MG63 (cell line): ENCODE measurements around the gene BLCAP. TPM values are rescaled to one million over a fixed set of nuclear protein-coding genes. Genes with fewer than 3 reads are reported as not detected.
A peak's percentile ranks its signal among the peaks of the same experiment; 100 is the strongest.

Experiments used
- DNase-seq: peaks from one replicate; pipeline ENCODE4 v3.0.0-alpha.2; 2020
- H3K27me3 ChIP-seq: fragments of 250-450 bp; sonication (Bioruptor Pico); 2 replicates; pipeline ENCODE4 v1.5.1; 2020; ENCODE audit warnings: mild to moderate bottlenecking, moderate library complexity
- H3K36me3 ChIP-seq: fragments of 250-450 bp; sonication (Bioruptor Pico); 2 replicates; pipeline ENCODE4 v1.5.1; 2020; ENCODE audit warnings: mild to moderate bottlenecking, moderate library complexity
- H3K4me3 ChIP-seq: fragments of 250-450 bp; sonication (Bioruptor Pico); 2 replicates; pipeline ENCODE4 v1.5.1; 2020; ENCODE audit warnings: mild to moderate bottlenecking, moderate library complexity
- H3K9me3 ChIP-seq: fragments of 250-450 bp; sonication (Bioruptor Pico); 2 replicates; pipeline ENCODE4 v1.5.1; 2020; ENCODE audit warnings: mild to moderate bottlenecking, moderate library complexity
- total RNA-seq: library from RNA; depleted of rRNA; stranded (reverse); fragments of >200 nt; shearing (Covaris generic); gene quantifications from 2 replicates; pipeline ENCODE4 v1.2.3, GENCODE V29; 2014; ENCODE audit warnings: low replicate concordance

The BLCAP gene
- total RNA-seq, 1 experiment from 2014 or later = 26.6 TPM

DNA sequence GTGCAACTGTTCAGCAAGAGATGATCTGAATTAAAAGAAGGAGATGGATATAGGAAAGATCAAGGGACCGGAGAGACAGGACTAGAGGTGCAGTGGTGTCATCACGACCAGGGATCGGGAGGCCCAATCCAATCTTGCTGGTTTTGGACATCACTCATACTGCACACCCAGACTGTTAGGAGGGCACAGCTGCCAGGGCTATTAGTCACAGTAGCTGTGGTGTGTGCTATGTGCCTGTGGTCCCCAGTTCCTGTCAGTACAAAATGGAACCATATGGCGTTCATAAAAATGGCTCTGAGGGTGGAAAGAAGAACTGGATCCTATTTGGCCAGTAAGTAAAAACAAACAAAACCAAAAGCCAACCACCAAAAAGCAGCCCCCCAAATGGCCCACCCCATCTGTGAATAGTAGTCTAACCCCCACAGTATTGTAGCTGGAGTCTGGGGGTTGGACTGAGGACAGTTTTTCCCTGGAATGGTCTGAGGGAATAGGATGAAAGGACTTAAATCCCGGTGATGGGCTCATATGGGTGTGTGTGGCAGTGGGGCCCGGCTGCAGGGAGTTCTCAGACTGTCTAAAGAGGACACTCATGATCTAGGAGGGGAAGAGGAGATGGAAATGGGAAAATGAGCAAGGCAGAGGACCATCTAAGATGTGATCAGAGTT is 15.9 kb downstream of the BLCAP start:
- H3K27me3 ChIP-seq = no peaks in the 10 kb centered on the region; the same call in 1 of the 2 replicates
- DNase-seq = peak; percentile 33
- no peaks in the 10 kb centered on the region for H3K9me3 ChIP-seq
- no peak overlapping the region for H3K4me3 ChIP-seq
- H3K36me3 ChIP-seq = peaks cover 68% of the 10 kb centered on the region

DNA sequence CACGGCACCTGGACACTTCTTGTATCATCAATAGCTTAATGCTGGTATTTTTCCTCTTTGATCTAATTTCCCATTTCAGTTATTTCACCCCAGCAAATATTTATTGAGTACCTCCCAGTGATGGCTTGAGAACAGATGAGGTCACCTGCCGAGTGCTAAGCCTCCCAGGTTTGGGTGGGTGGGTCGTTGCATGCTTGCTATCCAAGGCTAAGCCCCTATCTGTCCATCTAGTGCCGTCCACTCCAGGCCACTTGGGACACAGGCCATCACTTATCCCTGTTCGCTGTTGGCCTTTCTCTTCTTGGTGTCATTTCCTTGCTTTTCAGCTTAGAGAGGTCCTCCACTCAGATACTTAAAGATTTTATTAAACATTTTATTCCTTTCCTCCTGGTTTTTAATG is 17.4 kb downstream of the BLCAP start:
- peaks cover 53% of the 10 kb centered on the region for H3K36me3 ChIP-seq
- H3K27me3 ChIP-seq = no peaks in the 10 kb centered on the region; the same call in 1 of the 2 replicates
- no peak for DNase-seq
- no peaks in the 10 kb centered on the region for H3K9me3 ChIP-seq
- H3K4me3 ChIP-seq = no peak overlapping the region

DNA sequence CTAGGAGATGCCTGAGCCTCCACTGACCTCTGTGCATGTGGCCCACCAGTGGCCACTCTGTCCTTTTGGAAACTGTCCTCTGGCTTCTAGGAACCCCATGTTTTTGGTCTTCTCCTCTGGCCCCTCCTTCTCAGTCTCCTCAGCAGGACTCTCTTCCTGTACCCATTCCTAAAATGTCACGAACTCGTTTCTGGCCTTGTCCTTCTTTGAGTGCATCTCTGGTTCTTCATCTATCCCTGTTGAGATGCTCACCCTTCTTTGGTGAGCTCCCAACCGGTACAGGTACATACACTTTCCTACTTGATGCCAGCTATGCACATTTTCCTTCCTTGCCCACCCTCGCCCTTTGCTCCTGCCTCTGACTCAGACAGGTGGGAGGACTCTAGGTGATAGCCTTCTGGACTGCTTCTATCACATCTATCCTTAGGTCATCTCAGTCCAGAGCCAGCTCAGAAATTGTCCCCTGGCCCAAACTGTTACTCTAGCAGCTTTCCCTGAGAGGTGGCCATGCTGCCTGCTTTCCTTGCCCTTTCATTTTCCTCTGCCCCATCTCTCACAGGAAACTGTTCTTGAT is 21.4 kb downstream of the BLCAP start:
- peaks cover 23% of the 10 kb centered on the region for H3K36me3 ChIP-seq
- no peaks in the 10 kb centered on the region for H3K9me3 ChIP-seq
- DNase-seq = no peak
- H3K27me3 ChIP-seq = no peaks in the 10 kb centered on the region
- no peak overlapping the region for H3K4me3 ChIP-seq

DNA sequence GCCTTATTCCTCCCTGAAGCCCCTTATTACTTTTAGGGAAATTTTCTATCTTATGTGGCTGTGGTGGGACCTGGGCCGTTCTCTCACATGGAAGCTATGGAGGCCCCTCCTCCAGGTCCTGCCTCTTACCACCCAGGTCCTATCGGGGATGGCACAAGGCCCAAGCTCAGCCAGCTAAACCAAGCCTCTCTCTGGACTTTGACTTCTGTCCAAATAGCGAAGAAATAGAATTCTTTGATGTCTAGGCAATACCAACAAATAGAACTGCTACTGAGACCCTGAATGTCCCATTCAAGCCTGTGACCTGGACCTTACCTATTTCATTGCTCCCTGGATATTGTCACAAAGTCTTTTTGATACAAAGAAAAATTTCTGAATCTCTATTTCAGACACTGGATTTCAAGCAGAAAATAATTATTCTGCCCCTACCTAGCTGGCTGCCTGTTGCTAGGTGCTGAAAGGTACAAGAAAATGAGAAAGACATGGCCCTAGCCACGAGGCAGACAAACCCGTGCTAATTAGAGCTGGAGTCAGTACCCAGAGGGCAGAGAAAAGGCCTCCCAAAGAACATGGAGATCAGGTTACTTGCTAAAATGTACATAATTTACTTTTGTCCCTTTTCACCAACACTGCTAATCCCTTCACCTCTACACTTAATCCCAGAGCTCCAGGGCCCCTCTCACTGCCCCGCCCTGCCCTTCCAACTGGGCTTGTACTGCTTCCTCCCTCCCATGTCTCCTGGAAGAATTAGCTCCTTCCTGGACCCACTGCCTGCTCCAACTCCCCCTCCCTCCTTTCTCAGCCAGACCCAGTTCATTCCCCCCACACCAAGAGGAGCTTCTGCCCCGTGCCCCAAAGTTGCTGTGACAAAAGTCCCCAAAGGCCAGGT is 22.2 kb downstream of the BLCAP start:
- H3K9me3 ChIP-seq = no peaks in the 10 kb centered on the region
- DNase-seq = no peak
- no peaks in the 10 kb centered on the region for H3K27me3 ChIP-seq
- peaks cover 15% of the 10 kb centered on the region for H3K36me3 ChIP-seq
- H3K4me3 ChIP-seq = no peak overlapping the region

DNA sequence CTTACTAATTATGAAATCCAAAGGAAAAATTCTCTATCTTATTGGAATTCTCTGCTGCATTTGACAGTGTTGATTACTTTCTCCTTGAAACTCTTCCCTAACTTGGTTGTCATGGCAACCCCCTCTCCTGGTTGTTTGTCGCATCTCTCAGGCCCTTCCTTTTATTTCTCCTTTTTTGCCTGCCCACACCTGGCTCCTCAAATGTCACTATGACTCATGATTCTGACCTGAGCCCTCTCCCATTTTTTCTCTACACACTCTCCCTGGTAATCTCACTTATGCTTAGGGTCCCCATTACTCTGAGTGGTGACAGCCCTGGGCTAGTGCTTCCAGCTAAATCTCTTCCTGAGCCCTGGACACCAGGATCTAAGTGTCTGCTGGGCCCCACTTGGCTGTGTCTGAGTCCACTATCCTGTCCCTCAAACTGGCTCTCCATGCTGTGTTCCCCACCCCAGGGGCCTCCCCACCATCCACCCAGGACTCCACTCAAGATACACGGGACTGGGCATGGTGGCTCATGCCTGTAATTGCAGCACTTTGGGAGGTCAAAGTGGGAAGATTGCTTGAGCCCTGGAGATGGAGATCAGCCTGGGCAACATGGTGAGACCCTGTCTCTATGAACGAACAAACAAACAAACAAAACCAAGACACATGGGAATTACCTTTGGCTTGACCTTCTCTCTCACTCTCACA is 23.1 kb downstream of the BLCAP start:
- H3K27me3 ChIP-seq = no peaks in the 10 kb centered on the region
- H3K36me3 ChIP-seq = peaks cover 11% of the 10 kb centered on the region
- H3K4me3 ChIP-seq = no peak overlapping the region
- no peak for DNase-seq
- H3K9me3 ChIP-seq = no peaks in the 10 kb centered on the region

DNA sequence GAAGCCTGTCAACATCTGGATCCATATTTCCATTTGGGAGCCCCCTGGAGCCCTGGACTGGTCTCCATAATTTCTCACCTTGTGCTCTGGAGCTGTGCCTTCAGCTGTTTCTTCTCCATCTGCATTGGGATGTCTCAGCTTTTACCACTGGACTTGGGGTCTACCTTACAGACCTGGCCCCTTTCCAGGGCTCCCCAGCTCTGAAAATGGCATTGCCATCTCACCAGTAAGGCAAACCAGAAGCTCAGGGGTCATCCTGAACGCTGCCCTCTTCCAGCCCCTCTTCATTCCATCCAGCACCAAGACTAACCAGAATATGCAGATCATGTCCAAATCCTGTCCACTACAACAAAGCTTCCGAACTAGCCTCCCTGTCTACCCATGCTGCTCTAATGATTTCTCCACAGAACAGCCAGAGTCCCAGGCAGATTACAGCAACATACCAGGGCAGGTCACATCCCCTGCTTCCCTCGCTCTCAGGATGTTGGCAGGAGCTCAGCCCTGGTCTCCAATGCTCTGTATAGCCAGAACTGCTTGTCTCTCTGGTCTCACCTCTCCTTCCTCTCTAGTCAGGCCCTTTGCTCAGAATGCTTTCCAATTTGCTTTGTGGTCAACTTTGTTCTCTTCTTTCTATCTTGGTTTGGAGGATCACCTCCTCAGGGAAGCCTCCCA is 24.3 kb downstream of the BLCAP start:
- DNase-seq = no peak
- no peaks in the 10 kb centered on the region for H3K9me3 ChIP-seq
- H3K36me3 ChIP-seq = peaks cover 4% of the 10 kb centered on the region
- H3K27me3 ChIP-seq = no peaks in the 10 kb centered on the region
- no peak overlapping the region for H3K4me3 ChIP-seq

DNA sequence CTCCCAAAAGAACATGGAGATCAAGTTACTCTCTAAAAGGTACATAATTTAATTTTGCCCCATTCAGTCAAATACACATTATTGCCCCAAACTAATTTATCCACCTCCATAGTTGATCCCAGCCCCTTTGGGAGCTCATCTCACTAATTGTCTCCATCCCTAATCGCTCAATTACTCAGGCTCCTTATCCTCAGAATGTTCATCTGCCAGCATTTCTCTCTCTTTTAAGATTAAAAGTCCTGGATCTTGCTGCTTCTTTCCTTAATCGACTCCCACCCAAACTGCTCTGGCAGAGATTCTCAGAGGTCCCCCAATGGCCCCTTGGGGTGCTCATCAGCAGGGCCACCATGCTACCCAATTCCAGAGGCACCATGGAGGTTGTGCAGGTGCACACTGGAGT is 25.0 kb downstream of the BLCAP start:
- Histone ChIP-seq H3K9me3 (no peaks in the 10 kb centered on the region), H3K36me3 (no peaks in the 10 kb centered on the region; the same call in 1 of the 2 replicates), H3K4me3 (no peak overlapping the region), H3K27me3 (no peaks in the 10 kb centered on the region)
- no peak for DNase-seq

DNA sequence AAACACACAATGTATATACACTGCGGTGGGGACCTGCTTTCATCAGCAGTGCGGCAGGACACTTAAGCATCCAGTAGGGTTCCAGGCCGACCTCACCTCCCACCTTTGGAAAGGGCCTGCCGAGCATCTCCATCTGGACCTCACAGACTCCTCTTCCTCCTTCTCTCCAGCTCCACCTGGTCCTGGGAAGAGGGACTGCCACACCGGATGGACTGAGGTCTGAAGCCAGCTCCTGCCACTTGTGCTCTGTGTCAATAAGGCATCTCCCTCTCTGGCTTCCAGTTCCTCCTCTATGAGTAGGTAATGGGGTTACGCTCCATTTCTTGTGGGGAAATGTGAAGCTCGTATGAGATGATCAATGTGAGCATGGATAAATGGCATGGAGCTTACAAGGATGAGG is 25.7 kb downstream of the BLCAP start:
- no peak overlapping the region for H3K4me3 ChIP-seq
- no peaks in the 10 kb centered on the region for H3K27me3 ChIP-seq
- no peaks in the 10 kb centered on the region for H3K36me3 ChIP-seq
- no peak for DNase-seq
- no peaks in the 10 kb centered on the region for H3K9me3 ChIP-seq

DNA sequence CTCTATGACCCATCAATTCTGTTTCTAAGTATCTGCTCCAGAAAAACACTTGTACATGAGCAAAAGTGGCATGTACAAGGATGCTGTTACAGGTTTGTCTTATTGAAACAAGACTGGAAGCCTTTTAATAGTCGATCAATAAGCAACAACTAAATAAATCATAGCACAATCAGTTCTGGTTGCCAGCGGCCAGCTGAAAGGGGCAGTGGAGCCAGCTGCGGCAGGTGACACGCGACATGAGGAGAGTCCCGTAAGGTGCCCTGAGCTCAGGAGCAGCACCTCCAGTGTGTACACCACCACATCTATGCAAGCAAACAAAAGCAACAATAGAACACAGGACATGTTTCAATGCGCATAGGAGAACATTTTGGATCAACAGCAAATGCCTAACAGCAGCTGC is 27.4 kb downstream of the BLCAP start:
- Histone ChIP-seq H3K9me3 (no peaks in the 10 kb centered on the region), H3K4me3 (no peak overlapping the region), H3K36me3 (no peaks in the 10 kb centered on the region), H3K27me3 (no peaks in the 10 kb centered on the region)
- no peak for DNase-seq

DNA sequence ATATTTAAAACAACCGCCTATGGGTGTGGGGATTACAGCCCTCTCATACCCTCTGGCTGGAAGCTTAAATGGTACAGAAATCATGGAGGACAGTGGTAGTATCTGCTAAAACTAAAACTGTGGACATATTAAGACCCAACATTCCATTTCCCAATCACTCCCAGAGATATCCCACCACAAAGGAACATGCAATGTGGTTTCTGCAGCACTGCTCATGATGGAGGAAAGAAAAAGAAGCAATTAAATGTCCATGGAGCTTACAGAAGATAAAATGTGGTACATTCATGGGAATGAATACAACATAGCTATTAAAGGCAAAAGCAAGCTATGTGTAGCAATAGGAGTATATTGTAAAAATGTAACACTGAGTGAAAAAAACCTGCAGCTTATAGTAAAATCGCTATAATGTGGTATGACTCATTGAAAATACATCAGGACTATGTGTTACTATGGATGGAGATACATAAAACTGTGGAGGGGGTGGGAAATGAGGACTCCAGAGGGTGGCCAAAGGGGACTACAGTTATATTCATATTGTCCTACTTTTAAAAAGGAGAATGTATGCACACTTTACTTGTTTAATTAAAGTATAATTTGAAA is 29.5 kb downstream of the BLCAP start:
- DNase-seq = no peak
- H3K36me3 ChIP-seq = no peaks in the 10 kb centered on the region
- no peaks in the 10 kb centered on the region for H3K9me3 ChIP-seq
- no peaks in the 10 kb centered on the region for H3K27me3 ChIP-seq
- no peak overlapping the region for H3K4me3 ChIP-seq

DNA sequence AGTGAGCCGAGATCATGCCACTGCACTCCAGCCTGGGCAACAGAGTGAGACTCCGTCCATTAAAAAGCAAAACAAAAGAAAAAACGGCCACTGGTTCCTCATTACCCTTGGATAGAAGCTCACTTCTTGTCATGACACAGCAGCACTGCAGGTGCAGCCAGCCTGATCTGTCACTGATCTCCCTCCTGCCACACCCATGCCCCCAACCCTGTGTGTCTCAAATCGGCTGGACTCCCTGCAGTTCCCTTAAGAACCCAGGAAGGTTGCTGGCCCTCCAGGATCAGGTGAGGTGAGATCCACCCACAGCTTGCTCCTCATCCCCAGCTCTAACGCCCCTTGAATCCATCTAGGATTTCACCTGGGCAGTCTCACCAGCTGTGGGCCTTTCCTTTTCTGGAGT is 32.9 kb downstream of the BLCAP start:
- Histone ChIP-seq H3K4me3 (no peak overlapping the region), H3K9me3 (no peaks in the 10 kb centered on the region), H3K36me3 (no peaks in the 10 kb centered on the region), H3K27me3 (no peaks in the 10 kb centered on the region; the same call in 1 of the 2 replicates)
- DNase-seq = no peak

DNA sequence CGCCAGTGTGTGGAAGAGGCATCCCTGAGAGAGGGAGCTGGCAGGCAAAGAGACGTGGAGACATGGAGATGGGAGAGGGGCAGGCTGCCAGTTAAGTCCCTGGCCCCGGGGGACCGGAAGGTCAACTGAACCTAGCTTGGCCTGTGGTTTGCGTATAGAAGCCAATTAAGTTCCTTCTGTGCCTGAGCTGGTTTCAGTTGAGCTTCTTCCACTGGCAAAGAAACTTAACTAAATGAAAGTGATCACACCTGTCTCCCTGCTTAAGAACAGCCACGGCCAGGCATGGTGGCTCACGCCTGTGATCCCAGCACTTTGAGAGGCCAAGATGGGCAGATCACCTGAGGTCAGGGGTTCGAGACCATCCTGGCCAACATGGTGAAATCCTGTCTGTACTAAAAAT is 33.4 kb downstream of the BLCAP start:
- Histone ChIP-seq H3K4me3 (no peak overlapping the region), H3K27me3 (no peaks in the 10 kb centered on the region; the same call in 1 of the 2 replicates), H3K36me3 (no peaks in the 10 kb centered on the region), H3K9me3 (no peaks in the 10 kb centered on the region)
- DNase-seq = no peak

DNA sequence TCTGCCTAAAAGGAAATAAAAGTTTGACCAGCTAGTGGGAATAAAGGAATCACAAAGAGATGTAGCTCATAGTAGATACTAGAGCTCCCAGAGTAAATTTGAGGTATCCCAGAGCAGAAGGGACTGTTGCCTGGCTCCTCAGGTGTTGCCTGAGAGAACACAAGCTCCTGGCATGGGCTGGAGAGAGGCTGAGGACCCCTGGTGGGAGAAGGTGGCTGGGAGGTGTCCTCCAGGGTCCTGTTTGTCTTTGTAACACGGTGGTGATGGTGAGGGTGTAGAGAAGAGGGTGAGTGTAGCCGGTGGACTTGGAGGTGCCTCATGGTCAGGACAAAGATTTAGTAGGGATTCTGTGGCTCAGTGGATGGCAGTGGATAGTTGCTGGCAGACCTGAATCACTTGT is 34.7 kb downstream of the BLCAP start:
- Histone ChIP-seq H3K9me3 (no peaks in the 10 kb centered on the region), H3K27me3 (no peaks in the 10 kb centered on the region; the same call in 1 of the 2 replicates), H3K36me3 (no peaks in the 10 kb centered on the region), H3K4me3 (no peak overlapping the region)
- no peak for DNase-seq

DNA sequence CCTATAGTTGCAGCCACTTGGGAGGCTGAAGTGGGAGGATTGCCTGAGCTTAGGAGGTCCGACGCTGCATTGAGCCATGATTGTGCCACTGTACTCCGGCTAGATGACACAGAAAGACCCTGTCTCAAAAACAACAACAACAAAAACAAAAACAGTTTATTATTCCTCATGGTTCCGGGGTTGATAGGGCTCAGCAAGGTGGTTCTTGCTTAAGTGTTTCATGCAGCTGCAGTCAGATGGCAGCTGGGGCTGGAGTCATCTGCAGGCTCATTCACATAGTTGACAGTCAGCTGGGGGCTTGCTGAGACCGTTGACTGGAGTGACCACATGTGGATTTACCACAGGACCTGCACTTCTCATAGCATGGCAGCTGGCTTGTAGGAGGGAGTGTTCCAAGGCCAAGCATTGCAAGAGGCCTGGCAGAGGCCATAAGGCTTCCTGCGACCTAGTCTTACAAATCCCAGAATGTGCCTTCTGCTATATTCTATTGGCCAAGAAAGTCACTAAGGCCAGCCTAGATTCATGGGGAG is 35.5 kb downstream of the BLCAP start:
- Histone ChIP-seq H3K4me3 (no peak overlapping the region), H3K9me3 (no peaks in the 10 kb centered on the region), H3K27me3 (no peaks in the 10 kb centered on the region; the same call in 1 of the 2 replicates), H3K36me3 (no peaks in the 10 kb centered on the region)
- DNase-seq = no peak

DNA sequence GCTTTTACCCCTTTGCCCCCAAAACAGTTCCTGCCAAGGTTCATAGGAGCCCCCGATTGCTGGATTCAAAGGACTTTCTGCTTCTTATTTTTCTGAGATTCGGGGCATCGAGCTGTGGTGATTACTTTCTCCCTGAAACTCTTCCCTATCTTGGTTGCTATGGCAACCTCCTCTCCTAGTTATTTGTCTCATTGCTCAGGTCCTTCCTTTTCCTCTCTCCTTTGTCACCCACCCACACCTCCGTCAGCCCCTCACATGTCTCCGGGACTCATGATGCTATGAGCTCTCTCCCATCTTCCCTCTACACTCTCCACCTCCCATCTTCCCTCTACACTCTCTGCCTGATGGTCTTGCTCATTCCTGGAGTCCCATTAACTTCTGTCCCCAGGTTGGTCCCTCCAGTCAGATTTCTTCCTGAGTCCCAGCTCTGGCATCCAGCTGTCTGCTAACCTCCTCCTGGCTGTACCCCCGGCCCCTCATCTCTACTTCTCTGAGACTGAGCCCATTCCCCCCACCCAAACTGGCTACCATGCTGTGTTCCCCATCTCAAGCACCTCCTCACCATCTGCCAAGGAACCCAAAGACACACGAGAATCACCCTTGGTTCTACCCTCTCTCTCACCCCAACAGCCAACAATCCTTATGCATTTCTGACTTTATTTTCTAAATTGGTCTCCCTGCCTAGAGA is 36.9 kb downstream of the BLCAP start:
- DNase-seq = no peak
- H3K36me3 ChIP-seq = no peaks in the 10 kb centered on the region
- H3K27me3 ChIP-seq = peaks cover 3% of the 10 kb centered on the region; the same call in 1 of the 2 replicates
- H3K9me3 ChIP-seq = no peaks in the 10 kb centered on the region
- no peak overlapping the region for H3K4me3 ChIP-seq
